ENCODE data around the gene ZNF813.

ZNF813 gene

DNA sequence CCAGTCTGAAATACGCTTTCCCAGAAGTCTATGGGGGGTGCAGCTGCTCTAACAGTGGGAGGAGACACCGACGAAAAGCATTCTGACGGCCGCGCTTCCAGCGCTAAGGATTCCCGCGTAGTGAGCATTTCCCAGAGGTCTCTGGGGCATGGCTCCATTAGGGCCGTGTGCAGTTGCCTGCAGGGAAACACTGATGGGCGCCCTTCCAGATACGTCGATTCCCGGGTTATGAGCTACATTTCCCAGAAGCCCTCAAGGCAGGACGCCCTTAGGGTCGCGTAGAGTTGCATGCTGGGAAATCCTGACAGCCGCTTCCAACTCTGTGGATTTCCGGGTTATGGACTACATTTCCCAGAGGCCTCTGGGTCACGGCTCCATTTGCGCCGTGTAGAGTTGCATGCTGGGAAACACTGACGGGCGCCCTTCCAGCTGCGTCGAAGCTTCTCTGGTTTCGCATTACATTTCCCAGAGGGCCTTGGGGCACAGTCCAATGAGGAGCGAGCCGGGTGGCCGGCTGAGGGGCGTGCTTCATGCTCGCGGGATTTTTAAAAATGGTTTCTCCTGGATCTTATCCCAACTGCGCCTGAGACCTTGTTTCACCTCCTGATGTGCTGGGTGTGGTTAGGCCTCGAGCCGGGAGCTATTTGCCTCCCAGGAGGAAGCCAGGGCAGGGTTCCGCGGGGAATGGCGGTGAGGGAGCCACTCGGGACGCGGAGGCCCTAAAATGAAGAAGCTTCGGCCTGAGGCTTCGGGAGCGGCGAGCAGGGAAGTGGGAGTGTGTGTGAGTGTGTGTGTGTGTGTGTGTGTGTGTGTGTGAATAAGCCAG lies 53.2 kb downstream of the ZNF813 start:
- H3K4me3 ChIP-seq (IDR thresholded peaks at IDR 0.05; ENCODE audit: insufficient read depth, low read depth, low read length): no peak overlapping the region
- no peaks in the 10 kb centered on the region for H3K27me3 ChIP-seq (ENCODE audit: insufficient read depth, low read depth)
- no peak overlapping the region for H3K9ac ChIP-seq
- TF ChIP-seq, protein P1, sequence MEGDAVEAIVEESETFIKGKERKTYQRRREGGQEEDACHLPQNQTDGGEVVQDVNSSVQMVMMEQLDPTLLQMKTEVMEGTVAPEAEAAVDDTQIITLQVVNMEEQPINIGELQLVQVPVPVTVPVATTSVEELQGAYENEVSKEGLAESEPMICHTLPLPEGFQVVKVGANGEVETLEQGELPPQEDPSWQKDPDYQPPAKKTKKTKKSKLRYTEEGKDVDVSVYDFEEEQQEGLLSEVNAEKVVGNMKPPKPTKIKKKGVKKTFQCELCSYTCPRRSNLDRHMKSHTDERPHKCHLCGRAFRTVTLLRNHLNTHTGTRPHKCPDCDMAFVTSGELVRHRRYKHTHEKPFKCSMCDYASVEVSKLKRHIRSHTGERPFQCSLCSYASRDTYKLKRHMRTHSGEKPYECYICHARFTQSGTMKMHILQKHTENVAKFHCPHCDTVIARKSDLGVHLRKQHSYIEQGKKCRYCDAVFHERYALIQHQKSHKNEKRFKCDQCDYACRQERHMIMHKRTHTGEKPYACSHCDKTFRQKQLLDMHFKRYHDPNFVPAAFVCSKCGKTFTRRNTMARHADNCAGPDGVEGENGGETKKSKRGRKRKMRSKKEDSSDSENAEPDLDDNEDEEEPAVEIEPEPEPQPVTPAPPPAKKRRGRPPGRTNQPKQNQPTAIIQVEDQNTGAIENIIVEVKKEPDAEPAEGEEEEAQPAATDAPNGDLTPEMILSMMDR (conservative IDR thresholded peaks at IDR 0.05; ENCODE audit: low read depth, low read length): no peak
- no peak overlapping the region for H3K27ac ChIP-seq
- no peak overlapping the region for H3K4me2 ChIP-seq
- no peaks in the 10 kb centered on the region for H3K36me3 ChIP-seq (ENCODE audit: insufficient read depth)
- peak overlapping the region; percentile 44; the same call in 1 of the 2 replicates for H2AFZ ChIP-seq (ENCODE audit: low read depth)
- no peaks in the 10 kb centered on the region for H3K79me2 ChIP-seq (ENCODE audit: insufficient read depth, low read depth)
- H4K20me1 ChIP-seq (ENCODE audit: insufficient read depth): no peaks in the 10 kb centered on the region
- no peaks in the 10 kb centered on the region for H3K4me1 ChIP-seq (ENCODE audit: low read depth, poor library complexity, severe bottlenecking)

DNA sequence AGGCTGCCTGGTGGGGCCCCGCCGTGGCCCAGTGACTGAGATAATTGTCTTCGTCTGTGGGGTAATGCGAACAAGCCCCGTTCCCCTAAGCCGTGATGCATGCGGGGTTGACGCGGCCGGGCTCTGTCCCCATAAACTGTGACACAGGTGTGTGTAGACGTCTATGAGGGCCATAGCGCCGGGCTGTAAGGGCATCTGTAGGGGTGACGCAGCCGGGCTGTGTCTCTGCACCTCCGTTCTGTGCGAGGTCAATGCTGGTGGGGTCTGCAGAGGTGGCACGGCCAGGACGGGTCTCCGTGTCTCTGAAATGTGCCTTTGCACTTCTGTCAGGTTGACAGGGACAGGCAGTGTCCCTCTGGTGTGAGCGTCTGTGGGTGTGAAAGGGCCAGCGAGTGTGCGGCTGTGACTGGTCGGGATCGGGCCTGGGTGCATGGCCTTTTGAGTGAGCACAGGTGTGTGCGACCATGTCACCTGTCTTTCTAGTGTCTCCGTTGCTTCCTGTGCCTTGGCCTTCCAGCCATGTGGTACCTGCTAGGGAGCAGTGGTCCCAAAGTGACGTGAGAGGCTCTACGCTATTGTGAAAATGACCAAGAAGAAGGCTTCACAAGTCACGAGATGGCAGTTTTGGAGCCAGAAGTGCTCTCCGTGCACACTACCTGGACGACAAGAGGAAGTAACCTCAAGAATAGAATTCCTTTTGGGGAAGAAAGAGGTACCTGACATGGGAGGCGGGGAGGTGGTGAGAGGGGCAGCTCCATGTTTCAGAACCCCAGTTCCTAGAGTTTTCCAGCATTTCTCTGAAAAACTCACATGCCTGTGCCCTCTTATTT lies 54.1 kb downstream of the ZNF813 start:
- no peak overlapping the region for H3K4me3 ChIP-seq (IDR thresholded peaks at IDR 0.05; ENCODE audit: insufficient read depth, low read depth, low read length)
- no peak overlapping the region for H2AFZ ChIP-seq (ENCODE audit: low read depth)
- TF ChIP-seq, protein P1 (conservative IDR thresholded peaks at IDR 0.05; ENCODE audit: low read depth, low read length): no peak
- no peaks in the 10 kb centered on the region for H3K79me2 ChIP-seq (ENCODE audit: insufficient read depth, low read depth)
- no peak overlapping the region for H3K27ac ChIP-seq
- H3K27me3 ChIP-seq (ENCODE audit: insufficient read depth, low read depth): no peaks in the 10 kb centered on the region
- H3K9ac ChIP-seq: no peak overlapping the region
- no peaks in the 10 kb centered on the region for H3K36me3 ChIP-seq (ENCODE audit: insufficient read depth)
- no peaks in the 10 kb centered on the region for H4K20me1 ChIP-seq (ENCODE audit: insufficient read depth)
- H3K4me1 ChIP-seq (ENCODE audit: low read depth, poor library complexity, severe bottlenecking): no peaks in the 10 kb centered on the region
- no peak overlapping the region for H3K4me2 ChIP-seq

DNA sequence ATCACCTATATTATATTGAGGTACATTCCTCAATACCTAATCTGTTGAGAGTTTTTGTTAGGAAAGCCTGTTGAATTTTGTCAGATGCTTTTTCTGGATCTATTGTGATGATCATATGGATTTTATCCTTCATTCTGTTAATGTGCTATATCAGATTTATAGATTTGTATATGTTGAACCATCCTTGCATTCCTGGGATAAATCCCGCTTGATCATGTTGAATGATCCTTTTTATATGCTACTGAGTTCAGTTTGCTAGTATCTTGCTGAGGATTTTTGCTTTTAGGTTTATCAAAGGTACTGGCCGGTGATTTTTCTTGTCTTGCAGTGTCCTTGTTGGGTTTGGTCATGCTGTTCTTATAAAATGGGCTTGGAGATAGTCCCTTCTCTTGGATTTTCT lies 58.4 kb downstream of the ZNF813 start:
- Histone ChIP-seq H3K27ac (no peak overlapping the region), H2AFZ (ENCODE audit: low read depth) (no peak overlapping the region), H4K20me1 (ENCODE audit: insufficient read depth) (no peaks in the 10 kb centered on the region), H3K4me2 (no peak overlapping the region), H3K4me3 (IDR thresholded peaks at IDR 0.05; ENCODE audit: insufficient read depth, low read depth, low read length) (no peak overlapping the region), H3K4me1 (ENCODE audit: low read depth, poor library complexity, severe bottlenecking) (no peaks in the 10 kb centered on the region), H3K79me2 (ENCODE audit: insufficient read depth, low read depth) (no peaks in the 10 kb centered on the region), H3K9ac (no peak overlapping the region), H3K27me3 (ENCODE audit: insufficient read depth, low read depth) (no peaks in the 10 kb centered on the region), H3K36me3 (ENCODE audit: insufficient read depth) (no peaks in the 10 kb centered on the region)
- TF ChIP-seq, protein P1 (conservative IDR thresholded peaks at IDR 0.05; ENCODE audit: low read depth, low read length): no peak

- Histone ChIP-seq H3K4me2 (no peak overlapping the region), H3K36me3 (ENCODE audit: insufficient read depth) (no peaks in the 10 kb centered on the region), H3K4me3 (IDR thresholded peaks at IDR 0.05; ENCODE audit: insufficient read depth, low read depth, low read length) (no peak overlapping the region)
Observed at GRCh38 chr19:53530622-53531021, 63.1 kb downstream of the ZNF813 start.

More at GRCh38 chr19:53530622-53531021, 63.1 kb downstream of the ZNF813 start:
- H3K9ac ChIP-seq: no peak overlapping the region
- no peaks in the 10 kb centered on the region for H3K4me1 ChIP-seq (ENCODE audit: low read depth, poor library complexity, severe bottlenecking)
- TF ChIP-seq, protein P1 (conservative IDR thresholded peaks at IDR 0.05; ENCODE audit: low read depth, low read length): no peak
- no peaks in the 10 kb centered on the region for H4K20me1 ChIP-seq (ENCODE audit: insufficient read depth)
- no peaks in the 10 kb centered on the region for H3K27me3 ChIP-seq (ENCODE audit: insufficient read depth, low read depth)
- no peaks in the 10 kb centered on the region for H3K79me2 ChIP-seq (ENCODE audit: insufficient read depth, low read depth)
- H3K27ac ChIP-seq: no peak overlapping the region
- no peak overlapping the region for H2AFZ ChIP-seq (ENCODE audit: low read depth)

All from KMS-11 (cell line).